ENCODE results near the gene TRIM28.
A peak's percentile ranks its signal among the peaks of the same experiment; 100 is the strongest.

Gene TRIM28

GRCh38 chr19:58555920-58556621 is 12.2 kb downstream of the TRIM28 start:
- no peak for DNase-seq (ENCODE audit: low read depth, low spot score)
- no peak overlapping the region for H3K4me3 ChIP-seq
- no peaks in the 10 kb centered on the region for H3K9me3 ChIP-seq (ENCODE audit: low read depth, low read length)
- H3K9ac ChIP-seq (ENCODE audit: insufficient read length): no peak overlapping the region
- TF ChIP-seq POLR2AphosphoS5 (IDR thresholded peaks at IDR 0.05; ENCODE audit: borderline replicate concordance, low read depth, low read length): no peak
- no peak for TF ChIP-seq FOXP2 (optimal IDR thresholded peaks at IDR 0.05; ENCODE audit: control extremely low read depth, extremely low read length, insufficient read depth)
- no peak for TF ChIP-seq EZH2 (IDR thresholded peaks at IDR 0.05)
- peaks cover 30% of the 10 kb centered on the region for H3K36me3 ChIP-seq (ENCODE audit: insufficient read depth, low read length)
- no peak overlapping the region; the same call in 1 of the 2 replicates for H3K27ac ChIP-seq

DNA sequence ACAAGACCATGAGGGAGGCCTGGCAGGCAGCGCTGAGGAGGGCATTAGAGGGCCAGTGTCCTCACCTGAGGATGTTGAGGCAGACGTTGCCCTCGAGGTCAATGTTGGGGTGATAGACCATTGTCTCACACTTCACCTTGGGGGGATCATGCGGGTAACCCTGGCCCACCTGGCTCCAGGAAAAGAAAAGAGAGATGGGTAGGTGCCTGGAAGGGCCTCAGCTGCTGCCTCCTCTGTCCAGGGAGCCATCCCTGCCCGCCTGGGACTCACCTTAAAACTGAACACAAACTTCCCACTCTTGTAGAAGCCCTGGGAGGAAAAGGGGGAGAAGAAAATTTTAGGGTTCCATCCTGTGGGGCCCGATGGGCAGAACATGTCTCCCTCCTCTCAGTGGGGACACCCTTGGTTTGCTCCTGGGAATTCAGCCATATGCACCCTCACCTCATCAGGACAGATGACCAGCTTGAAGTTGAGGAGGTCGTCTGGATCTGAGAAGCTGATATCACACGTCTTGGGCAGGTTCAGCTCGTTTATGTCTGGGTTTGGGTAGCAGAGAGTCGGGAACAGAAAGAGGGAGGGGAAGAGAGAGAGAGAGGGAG is 12.9 kb downstream of the TRIM28 start:
- peaks cover 24% of the 10 kb centered on the region for H3K36me3 ChIP-seq (ENCODE audit: insufficient read depth, low read length)
- TF ChIP-seq FOXP2 (optimal IDR thresholded peaks at IDR 0.05; ENCODE audit: control extremely low read depth, extremely low read length, insufficient read depth) (no peak), EZH2 (IDR thresholded peaks at IDR 0.05) (no peak), POLR2AphosphoS5 (IDR thresholded peaks at IDR 0.05; ENCODE audit: borderline replicate concordance, low read depth, low read length) (no peak)
- DNase-seq (ENCODE audit: low read depth, low spot score): no peak
- peak overlapping the region; percentile 93 for H3K4me3 ChIP-seq
- peak overlapping the region; percentile 98 for H3K9ac ChIP-seq (ENCODE audit: insufficient read length)
- no peaks in the 10 kb centered on the region for H3K9me3 ChIP-seq (ENCODE audit: low read depth, low read length)
- peak overlapping the region; percentile 39; the same call in 1 of the 2 replicates for H3K27ac ChIP-seq

GRCh38 chr19:58557221-58558065 is 13.6 kb downstream of the TRIM28 start:
- Histone ChIP-seq H3K4me3 (peak overlapping the region; percentile 93), H3K27ac (peak overlapping the region; percentile 71), H3K9me3 (ENCODE audit: low read depth, low read length) (no peaks in the 10 kb centered on the region), H3K36me3 (ENCODE audit: insufficient read depth, low read length) (peaks cover 17% of the 10 kb centered on the region), H3K9ac (ENCODE audit: insufficient read length) (peak overlapping the region; percentile 98)
- TF ChIP-seq FOXP2 (optimal IDR thresholded peaks at IDR 0.05; ENCODE audit: control extremely low read depth, extremely low read length, insufficient read depth): no peak
- no peak for TF ChIP-seq EZH2 (IDR thresholded peaks at IDR 0.05)
- no peak for TF ChIP-seq POLR2AphosphoS5 (IDR thresholded peaks at IDR 0.05; ENCODE audit: borderline replicate concordance, low read depth, low read length)
- DNase-seq (ENCODE audit: low read depth, low spot score): no peak

DNA sequence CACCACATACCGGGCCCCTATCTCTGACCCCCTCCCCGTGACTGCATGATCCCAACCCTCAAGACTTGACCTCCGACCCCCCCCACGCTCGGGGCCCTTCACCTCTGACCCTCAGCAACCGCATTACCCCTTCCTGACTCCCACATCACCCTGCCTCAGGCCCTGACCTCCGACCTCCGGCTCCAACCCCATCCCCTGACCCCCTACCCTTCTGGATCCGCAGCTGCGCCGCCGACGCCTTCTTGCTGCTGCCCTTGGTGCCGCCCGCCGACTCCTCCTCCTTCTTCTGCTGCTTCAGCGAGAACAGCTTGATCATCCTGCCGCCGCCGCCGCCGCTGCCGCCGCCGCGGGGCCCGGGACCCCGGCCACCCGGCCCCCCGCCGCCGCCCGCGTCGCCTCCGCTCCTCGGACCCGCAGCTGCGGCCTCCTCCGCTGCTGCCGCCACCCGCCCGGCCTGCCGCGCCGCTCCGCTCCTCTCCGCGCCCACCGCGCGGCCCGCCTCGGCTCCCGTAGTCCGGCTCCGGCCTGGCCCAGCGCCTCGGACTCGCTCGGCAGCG is 14.3 kb downstream of the TRIM28 start, which contains the start of gene UBE2M:
UBE2M (minus strand) TSS at position 546 of the 557 bp plus-strand sequence; CDS start at position 316, 230 bp downstream.
- no peaks in the 10 kb centered on the region for H3K9me3 ChIP-seq (ENCODE audit: low read depth, low read length)
- H3K27ac ChIP-seq: peak within 1 kb of the TSS; percentile 99
- peak within 1 kb of the TSS; percentile 93 for H3K4me3 ChIP-seq
- peak within 1 kb of the TSS; percentile 99 for H3K9ac ChIP-seq (ENCODE audit: insufficient read length)
- DNase-seq (ENCODE audit: low read depth, low spot score): no peak
- peaks cover 17% of the 10 kb centered on the region for H3K36me3 ChIP-seq (ENCODE audit: insufficient read depth, low read length)
- TF ChIP-seq FOXP2 (optimal IDR thresholded peaks at IDR 0.05; ENCODE audit: control extremely low read depth, extremely low read length, insufficient read depth): no peak
- no peak for TF ChIP-seq POLR2AphosphoS5 (IDR thresholded peaks at IDR 0.05; ENCODE audit: borderline replicate concordance, low read depth, low read length)
- no peak for TF ChIP-seq EZH2 (IDR thresholded peaks at IDR 0.05)

GRCh38 chr19:58558623-58559274 is 14.9 kb downstream of the TRIM28 start:
- Histone ChIP-seq H3K27ac (peak overlapping the region; percentile 99), H3K9me3 (ENCODE audit: low read depth, low read length) (no peaks in the 10 kb centered on the region), H3K4me3 (peak overlapping the region; percentile 93), H3K9ac (ENCODE audit: insufficient read length) (peak overlapping the region; percentile 99), H3K36me3 (ENCODE audit: insufficient read depth, low read length) (peaks cover 17% of the 10 kb centered on the region)
- DNase-seq (ENCODE audit: low read depth, low spot score): peak; percentile 90
- no peak for TF ChIP-seq FOXP2 (optimal IDR thresholded peaks at IDR 0.05; ENCODE audit: control extremely low read depth, extremely low read length, insufficient read depth)
- TF ChIP-seq EZH2 (IDR thresholded peaks at IDR 0.05): no peak
- peak; percentile 79 for TF ChIP-seq POLR2AphosphoS5 (IDR thresholded peaks at IDR 0.05; ENCODE audit: borderline replicate concordance, low read depth, low read length)

DNA sequence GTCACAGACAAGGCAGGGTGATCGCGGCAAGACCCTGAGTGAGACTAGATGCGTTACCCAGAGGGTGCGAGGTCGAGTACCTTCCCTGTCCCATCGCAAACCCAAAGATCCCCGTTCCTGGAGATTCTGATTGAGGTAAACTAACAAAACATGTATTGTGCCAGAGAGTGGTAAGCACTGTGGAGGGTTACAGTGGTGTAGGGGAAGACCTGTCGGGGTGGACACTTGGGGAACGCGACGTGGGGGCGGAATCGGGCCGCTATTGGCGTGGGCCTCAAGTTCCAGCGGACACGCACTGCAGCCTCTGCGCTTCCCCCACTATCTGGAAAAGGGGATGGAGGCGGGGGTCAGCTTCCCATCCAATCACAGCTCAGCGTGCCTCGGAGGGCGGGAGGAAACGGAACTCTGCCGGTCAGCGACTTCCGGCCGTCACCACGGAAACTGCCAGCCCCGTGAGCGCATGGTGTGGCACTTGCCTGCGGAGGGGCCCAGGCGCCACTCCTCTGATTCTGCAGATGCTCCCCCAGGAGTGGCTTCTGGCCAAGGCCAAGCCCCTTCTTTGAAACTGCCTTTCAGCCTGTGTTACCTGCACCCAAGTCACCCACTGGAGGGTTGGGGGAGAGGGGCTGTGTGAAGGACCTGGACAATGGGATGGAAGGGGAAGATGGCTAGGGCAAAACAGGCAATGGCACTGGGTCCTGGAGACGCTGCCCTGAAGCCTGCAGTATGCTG is 15.6 kb downstream of the TRIM28 start:
- Histone ChIP-seq H3K27ac (peak overlapping the region; percentile 97), H3K9ac (ENCODE audit: insufficient read length) (peak overlapping the region; percentile 99), H3K36me3 (ENCODE audit: insufficient read depth, low read length) (peaks cover 17% of the 10 kb centered on the region), H3K4me3 (peak overlapping the region; percentile 93), H3K9me3 (ENCODE audit: low read depth, low read length) (no peaks in the 10 kb centered on the region)
- no peak for DNase-seq (ENCODE audit: low read depth, low spot score)
- TF ChIP-seq POLR2AphosphoS5 (IDR thresholded peaks at IDR 0.05; ENCODE audit: borderline replicate concordance, low read depth, low read length) (peak; percentile 85), FOXP2 (optimal IDR thresholded peaks at IDR 0.05; ENCODE audit: control extremely low read depth, extremely low read length, insufficient read depth) (no peak)
